HFF-Myc (cell line): ENCODE data around the gene ADAR.

Experiments
- DNase-seq: peaks from one replicate; pipeline ENCODE4 v3.0.0-alpha.2; 2011; ENCODE audit warnings: low read depth; ENCODE audit errors: extremely low read depth
- H3K4me3 ChIP-seq: replicated peaks from 2 replicates; pipeline ENCODE4 v1.5.1; 2011; ENCODE audit warnings: low read depth, mild to moderate bottlenecking, control low read depth, low read length
- TF ChIP-seq, protein P1 (sequence below): IDR thresholded peaks from 2 replicates; pipeline ENCODE4 v1.5.1; 2012; ENCODE audit warnings: mild to moderate bottlenecking, low read depth, low read length, control low read depth; ENCODE audit errors: missing control alignments

The ADAR gene

DNA sequence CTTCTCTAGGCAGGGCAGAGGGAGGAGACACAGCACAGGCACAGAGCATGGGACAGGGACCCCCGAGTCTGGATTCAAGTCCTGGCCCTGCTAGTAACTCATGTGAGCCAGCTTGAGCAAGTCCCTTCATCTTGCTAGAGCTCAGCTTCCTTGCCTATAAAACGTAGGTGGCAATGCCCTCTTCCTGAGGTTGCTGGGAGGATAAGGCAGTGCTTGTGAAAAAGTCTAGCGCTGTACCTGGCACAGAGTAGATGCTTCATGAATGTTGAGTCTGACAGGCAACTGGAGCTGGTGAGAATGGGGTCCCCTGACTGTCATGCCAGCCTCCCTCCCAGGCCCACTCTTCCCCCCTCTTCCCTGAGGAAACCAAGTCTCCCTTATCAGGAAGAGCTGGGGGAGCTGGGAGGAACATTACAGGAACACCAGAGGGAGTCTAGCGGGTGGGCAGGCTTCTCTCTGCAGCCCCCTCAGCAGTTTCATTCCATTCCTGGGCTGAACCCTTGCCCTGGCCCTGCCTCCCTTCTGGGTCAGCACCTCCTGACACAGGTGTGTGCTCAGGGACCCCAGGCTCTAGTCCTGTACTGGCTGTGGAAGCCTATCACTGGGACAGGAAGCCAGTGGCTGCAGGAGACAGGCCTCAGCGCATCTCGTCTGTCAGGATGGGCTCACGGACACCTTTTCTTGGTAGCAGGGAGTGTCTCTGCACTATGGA, 30.5 kb downstream of the ADAR start:
- DNase-seq = no peak
- H3K4me3 ChIP-seq = no peak overlapping the region
- TF ChIP-seq, protein P1, sequence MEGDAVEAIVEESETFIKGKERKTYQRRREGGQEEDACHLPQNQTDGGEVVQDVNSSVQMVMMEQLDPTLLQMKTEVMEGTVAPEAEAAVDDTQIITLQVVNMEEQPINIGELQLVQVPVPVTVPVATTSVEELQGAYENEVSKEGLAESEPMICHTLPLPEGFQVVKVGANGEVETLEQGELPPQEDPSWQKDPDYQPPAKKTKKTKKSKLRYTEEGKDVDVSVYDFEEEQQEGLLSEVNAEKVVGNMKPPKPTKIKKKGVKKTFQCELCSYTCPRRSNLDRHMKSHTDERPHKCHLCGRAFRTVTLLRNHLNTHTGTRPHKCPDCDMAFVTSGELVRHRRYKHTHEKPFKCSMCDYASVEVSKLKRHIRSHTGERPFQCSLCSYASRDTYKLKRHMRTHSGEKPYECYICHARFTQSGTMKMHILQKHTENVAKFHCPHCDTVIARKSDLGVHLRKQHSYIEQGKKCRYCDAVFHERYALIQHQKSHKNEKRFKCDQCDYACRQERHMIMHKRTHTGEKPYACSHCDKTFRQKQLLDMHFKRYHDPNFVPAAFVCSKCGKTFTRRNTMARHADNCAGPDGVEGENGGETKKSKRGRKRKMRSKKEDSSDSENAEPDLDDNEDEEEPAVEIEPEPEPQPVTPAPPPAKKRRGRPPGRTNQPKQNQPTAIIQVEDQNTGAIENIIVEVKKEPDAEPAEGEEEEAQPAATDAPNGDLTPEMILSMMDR = no peak

DNA sequence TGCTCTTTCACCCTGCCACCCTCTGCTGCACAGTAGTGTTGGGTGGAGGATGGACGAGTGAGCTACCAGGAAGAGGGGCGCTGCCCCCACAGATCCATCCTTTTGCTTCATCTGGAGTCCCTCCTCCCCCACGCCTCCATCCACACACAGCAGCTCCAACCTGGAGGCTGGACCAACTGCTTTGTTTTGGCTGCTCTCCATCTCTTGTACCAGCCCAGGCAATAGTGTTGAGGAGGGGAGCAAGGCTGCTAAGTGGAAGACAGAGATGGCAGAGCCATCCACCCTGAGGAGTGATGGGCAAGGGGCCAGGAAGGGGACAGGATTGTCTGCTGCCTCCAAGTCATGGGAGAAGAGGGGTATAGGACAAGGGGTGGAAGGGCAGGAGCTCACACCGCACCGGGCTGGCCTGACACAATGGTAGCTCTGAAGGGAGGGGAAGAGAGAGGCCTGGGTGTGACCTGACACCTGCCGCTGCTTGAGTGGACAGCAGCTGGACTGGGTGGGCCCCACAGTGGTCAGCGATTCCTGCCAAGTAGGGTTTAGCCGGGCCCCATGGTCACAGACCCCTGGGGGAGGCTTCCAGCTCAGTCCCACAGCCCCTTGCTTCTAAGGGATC, 31.9 kb downstream of the ADAR start:
- TF ChIP-seq, protein P1 = no peak
- DNase-seq = no peak
- H3K4me3 ChIP-seq = no peak overlapping the region

DNA sequence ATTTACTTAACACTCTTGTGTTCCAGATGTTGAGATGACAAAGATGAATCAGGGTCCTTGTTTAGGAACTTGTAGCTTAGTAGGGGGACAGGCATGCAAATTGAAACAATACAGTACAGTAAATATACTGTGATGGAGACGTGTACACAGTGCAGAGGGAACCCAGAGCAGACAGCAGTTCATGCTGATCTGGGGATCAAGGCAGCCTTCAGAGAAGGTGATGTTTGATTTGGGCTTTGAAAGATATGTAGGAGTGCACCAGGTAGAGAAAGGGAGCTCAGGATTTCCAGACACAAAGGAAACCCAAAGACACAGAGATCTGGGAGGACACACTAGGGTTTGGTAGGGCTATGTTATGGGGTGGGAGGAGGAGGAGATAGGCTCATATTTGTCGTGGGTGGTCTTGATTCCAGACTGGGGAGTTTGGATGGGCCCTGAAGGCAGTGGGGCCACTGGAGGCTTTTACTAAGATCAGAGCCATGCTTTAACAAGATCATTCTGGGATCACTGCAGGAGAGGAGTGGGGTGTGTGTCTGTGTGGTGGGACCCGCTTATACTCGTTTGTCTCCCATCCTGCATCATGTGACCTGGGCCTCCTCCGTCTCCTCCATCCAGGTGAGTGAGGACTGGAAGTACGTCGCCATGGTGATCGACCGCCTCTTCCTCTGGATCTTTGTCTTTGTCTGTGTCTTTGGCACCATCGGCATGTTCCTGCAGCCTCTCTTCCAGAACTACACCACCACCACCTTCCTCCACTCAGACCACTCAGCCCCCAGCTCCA, 32.6 kb downstream of the ADAR start:
- DNase-seq = no peak
- TF ChIP-seq, protein P1 = no peak
- H3K4me3 ChIP-seq = no peak overlapping the region

DNA sequence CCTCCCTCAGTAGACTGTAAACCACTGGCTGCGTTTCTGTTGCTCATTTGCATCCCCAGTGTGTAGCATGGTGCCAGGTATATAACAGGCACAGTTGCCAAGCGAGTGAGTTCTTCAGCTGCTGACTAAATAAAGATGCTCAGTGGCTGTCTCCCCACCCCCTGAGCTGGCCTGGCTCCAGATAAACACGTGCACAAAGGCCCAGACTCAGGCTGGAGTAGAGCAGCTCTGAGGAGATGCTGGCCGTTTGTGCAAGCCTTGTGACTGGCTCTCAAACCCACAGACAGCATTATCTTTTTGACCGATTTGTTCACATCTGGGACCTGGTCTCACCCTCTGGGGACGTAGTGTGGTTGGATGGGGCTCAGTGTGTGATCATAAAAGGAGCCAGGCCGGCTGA, 33.3 kb downstream of the ADAR start:
- no peak for DNase-seq
- H3K4me3 ChIP-seq = no peak overlapping the region
- TF ChIP-seq, protein P1 = no peak

DNA sequence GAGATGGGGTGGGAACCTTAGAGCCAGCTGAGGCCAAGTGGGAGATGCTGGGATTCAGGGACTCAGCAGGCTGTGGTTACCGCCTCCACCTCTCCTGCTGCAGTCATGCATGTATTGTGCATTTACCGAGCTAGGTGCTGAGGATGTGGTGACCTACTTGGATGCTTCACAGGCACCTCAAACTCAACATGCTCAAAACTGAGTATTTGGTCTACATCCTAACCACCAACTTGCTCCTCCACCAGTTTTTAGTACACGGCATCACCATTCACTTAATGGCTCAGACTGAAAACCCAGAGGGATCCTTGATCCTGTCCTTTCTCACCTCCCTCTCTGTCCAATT, 34.8 kb downstream of the ADAR start:
- no peak for DNase-seq
- H3K4me3 ChIP-seq = no peak overlapping the region
- TF ChIP-seq, protein P1 = no peak

DNA sequence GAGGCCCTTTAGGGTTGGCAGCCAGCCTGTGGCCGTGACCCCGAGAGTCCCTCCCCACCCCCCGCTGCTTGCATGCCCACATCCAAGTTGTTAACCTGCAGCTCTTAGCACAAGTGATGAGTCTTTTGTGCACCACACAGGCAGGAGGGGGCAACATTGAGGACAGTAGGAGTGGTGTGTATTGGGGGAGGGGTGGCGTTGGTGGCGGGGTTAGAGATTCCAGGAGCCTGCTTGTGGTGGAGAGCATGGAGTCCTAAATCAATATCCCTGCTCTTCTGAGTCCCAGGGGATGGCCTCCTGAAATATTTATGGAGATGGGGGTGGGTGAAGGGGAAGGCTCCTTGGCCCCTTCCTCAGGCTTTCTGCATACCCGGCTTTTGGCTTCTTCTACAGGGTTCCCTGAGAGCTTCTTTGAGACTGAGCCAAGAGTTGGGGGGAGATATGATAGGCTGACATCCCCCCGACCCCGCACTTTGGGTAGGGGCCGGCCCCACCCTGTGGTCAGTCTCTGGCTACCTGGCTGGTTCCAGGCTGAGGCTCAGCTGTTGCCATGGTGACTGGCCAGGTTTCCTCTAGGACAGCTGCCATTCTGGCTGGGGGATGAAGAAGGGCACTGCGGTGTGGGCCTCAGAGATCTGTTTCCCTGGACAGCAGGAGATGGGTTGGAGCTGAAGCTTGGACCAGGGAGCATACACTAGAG, 35.4 kb downstream of the ADAR start:
- H3K4me3 ChIP-seq = no peak overlapping the region
- no peak for DNase-seq
- TF ChIP-seq, protein P1 = no peak
